NCI-H2196 (cell line): ENCODE data around the gene SH2D3C.

ENCODE experiments used
- DNase-seq: peaks from one replicate; lab custom pipeline; 2025; ENCODE audit not compliant: unreplicated experiment; lab: John Stamatoyannopoulos, UW

The SH2D3C gene

DNA sequence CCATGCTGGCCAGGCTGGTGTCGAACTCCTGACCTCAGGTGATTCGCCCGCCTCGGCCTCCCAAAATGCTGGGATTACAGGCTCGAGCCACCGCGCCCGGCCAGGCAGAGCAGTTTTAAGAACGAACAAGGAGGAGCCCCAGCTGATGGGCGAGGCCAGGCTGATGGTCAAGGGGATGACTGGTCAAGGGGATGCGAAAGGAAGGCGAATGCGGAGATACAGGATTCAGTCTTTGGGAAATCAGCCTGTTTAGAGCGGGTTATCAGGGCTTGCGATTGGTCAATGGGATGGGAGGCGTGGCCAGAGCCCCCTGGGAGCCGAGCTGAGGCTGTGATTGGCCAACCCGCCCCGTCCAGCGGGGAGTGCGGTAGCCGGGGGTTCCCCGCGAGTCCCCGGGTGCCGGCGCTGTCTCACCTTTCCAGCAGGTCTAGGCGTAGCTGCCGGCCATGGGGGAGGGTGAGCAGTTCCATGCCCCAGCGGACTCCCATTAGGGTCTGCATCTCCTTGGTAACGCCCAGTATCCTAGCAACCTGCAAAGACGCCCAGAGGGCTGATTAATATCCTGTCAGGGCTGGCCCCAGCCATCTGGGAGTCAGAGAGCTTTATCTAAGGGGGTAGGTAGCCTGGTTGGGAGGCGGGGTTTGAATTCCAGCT is 35.9 kb downstream of the SH2D3C start:
- no peak for DNase-seq

DNA sequence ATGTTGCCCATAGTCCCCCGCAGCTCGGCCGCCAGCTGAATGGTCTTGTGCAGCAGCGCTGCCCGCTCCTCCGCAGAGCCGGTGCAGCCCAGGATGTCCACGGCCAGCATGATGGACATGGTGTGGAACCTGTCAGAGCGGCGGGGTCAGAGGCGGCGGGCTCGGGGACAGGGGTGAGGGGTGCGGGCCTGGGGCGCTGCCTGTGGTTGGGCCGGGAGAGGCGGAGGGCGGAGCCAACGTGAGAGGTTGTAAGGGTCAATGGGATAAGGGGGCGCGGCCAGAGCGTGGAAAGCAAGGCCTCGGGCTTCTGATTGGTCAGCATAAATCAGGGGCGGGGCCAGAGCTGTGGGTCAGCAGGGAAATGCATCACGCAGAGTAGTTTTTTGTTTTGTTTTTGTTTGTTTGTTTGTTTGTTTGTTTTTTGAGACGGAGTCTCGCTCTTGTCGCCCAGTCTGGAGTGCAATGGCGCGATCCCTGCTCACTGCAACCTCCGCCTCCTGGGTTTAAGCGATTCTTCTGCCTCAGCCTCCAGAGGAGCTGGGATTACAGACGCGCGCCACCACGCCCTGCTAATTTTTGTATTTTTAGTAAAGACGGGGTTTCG is 36.5 kb downstream of the SH2D3C start:
- no peak for DNase-seq

DNA sequence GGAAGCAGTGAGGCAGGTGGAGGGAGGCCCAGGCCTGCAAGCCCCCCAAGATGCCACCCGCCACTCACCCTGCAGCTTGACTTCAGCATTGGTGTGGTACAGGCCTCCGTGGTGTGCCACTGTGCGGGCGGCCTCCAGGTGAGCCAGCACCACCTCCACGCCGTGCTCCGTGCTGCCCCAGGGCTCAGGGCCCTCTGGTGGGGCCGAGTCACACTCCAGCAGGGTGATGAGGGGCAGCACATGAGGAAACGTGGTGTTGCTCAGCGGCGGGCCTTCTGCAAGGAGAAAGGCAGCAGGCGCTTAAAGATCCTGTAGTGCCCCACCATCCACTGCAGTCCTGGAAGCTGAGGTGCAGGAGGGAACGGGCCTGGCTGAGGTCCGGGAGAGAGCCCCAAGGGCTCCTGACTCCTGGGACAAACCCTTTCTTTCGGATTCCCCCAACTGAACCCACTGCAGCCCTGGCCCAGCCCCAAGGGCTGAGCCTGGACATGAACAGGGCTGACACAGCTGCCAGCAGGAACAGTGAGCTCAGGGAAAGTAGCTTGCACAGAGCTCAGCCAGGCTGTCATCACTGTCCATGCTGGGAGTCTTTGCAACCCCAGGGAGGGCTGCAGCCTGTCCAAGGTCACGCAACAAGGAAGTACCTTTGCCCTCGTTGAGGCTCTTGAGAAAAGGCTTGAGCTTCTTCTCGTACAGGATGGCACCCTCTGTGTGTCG is 38.7 kb downstream of the SH2D3C start:
- DNase-seq = no peak

DNA sequence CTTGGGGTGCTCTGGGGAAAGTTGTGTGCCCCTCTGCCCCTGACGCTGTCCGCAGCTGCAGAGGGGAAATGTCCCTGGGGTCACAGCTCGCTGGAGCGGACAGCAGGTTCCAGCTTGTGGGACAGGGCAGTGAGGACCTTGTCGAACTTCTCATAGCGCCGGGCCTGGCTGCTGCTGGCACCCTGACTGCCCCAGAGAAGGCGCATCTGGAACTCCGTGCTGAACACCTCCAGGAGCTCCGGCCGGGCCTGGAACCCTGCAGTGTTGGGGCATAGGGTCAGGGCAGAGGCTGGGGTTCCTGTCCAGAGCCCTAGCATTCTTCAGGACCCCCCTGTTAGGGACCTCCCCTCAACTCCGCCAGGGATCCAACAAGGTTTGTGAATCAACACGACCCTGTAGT is 39.8 kb downstream of the SH2D3C start:
- DNase-seq = no peak

DNA sequence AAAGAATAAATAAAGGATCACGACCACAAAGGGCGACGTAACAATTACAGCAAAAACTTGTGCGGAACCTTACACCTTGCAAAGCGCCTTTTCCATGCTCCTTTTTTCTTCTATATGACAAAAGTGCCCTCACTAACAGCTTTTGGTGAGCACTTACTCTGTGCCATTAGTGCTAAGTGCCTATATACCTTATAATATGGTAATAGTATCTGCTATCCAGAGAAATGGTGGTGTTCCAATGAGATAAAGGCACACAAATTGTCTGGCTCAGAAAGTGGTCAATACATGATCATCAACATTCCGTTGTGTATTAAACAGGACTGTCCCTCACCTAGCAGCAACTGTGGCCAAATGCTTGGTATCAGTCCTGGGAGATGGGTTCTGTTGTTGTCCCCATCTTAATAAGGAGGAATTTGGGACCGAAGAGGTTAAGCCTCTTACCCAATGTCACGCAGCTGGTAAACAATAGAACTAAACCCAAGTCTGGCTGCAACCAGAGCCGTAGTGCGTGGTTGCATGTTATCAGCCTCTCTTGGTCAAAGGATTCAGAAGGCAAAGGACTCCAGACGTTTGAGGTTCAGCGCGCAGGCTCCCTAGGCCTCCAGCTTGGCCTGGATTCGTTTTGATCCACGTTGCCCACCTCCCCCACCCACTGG is 42.8 kb downstream of the SH2D3C start:
- no peak for DNase-seq

DNA sequence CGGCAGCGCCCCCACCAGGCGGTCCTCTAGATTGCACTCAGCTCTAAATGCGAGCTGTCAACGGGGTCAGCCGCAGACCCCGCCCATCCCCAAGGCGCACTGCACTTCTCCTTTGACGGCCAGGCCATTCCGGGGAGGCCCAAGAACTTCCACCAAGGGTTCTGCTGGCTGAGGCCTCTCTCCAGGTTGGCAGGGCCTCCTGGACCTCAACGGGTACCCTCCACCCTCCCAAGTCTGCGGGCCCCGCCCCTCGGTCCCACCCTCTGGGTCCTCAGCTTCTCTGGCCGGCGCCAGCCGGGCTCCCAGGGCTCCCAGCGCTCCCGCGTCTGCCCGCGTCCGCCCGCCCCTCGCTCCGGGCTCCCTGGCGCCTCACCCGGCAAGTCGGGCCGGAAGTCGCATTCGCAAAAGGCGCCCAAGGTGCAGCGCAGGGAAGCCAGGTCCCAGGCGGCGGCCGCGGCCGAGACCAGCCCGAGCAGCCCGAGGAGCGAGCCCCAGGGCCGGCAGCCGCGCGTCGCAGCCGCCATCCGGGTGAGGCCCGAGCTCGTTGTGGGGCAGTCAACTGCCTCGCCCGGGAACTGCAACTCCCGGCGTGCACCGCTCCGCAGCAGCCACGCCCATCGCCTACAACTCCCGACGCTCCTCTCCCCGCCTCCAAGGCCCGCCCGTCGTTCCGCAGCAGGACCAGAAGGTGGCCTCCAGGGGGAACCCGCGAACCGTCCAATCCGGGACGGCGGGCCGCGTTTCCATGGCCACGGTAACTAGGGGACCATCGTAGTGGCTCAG is 43.5 kb downstream of the SH2D3C start, which contains the start of gene TOR2A:
Gene TOR2A, minus strand, starts transcription at position 548 of the 783 bp plus-strand sequence. Its CDS starts 24 bp downstream, at position 524.
- peak; percentile 97 for DNase-seq

DNA sequence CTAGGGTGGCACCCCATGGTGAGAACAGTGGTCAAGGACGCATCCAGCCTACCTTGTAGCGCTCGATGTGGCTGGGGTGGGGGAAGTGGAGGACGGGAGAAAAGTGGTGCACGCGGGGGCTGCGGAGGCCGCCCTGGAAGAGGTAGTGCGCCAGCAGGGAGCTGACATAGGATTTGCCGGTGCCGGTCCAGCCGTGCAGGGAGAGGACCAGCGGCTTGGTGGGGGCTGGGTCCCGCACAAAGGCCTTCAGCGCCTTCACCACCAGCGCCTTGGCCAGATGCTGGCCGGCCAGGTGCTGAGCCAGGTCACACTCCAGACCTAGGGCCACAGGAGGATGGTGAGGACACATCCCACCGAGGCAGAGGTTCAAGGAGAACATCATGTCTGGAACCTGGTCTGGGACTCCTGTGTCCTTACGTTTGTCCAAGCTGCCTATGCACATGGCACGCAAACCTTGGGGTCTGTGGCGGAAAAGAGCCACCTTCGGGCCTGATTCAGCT is 44.2 kb downstream of the SH2D3C start:
- DNase-seq = no peak

DNA sequence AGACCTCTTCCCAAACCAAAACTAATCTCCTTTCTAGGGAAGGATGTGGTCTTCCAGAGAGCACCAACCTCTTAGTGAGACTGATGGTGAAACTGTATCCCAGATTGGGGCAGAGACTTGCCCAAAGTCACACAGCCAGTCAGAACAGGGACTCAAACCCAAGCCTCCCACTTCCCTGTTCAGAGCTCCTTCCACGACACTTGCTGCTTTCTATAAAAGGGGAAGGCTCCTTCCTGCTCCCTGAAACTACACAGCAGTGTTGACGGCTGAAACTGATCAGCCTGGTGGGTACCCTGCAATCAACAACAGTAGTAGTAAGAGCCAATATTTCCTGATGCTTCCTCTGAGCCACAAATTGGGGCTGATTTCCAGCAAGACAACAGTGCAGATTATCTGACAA is 44.9 kb downstream of the SH2D3C start:
- no peak for DNase-seq

DNA sequence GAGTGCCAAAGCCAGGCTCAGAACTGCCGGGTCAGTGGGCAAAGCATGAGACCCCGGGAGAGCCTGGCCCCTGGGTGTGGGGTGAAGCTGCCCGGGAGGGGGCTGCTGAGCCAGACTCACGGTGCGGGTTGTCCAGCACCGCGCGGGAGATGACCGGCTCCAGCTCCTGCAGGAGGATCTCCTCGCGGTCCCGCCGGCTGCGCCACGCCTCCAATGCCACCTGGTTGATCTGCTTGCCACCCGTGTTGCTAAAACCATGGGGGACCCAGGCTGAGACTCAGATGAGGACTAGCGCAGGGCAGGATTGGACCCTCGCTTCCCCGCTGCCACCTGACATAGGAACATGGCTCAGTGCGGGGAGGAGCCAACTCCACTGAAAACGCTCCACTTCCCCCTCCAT is 46.0 kb downstream of the SH2D3C start:
- DNase-seq = no peak

DNA sequence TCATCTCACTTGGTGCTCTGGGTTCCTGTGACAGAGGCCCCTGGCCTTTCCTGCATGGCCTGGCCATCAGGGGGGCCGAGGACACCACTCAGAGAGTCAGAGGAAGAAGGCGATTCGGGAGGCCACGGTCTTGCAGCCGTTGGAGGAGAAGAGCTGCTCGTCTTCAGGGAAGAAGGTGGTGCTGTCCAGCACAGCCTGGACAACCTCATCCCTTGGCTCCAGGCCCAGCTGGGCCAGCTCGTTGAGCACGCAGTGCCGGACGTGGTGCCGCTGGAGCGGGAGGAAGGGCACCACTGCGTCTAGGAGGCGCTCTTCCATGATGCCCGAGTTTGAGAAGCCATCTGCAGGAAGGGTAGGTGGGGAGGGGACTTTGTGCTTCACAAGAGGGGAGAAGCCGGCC is 46.5 kb downstream of the SH2D3C start:
- no peak for DNase-seq

DNA sequence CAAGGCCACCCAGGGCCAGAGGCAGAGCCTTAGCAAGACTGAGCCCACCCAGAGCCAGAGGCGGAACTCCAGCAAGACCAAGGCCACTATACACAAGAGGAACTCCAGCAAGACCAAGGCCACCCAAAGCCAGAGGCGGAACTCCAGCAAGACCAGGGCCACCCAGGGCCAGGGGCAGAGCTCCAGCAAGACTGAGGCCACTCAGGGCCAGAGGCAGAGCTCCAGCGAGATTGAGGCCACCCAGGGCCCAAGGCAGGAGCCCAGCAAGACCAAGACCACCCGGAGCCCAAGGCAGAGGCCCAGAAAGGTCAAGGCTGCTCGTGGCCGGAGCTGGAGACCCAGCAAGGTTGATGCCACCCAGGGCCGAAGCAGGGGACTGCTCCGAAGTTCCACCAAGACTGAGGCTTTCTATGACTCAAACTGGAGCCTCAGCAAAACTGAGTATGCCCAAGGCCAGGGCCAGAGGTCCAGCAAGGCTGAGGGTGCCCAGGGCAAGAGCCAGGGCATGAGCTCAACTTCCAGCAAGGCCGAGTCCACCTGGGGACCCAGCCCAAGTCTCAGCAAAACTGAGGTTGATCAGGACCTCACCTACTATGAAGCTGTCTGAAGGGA is 47.6 kb downstream of the SH2D3C start:
- no peak for DNase-seq

DNA sequence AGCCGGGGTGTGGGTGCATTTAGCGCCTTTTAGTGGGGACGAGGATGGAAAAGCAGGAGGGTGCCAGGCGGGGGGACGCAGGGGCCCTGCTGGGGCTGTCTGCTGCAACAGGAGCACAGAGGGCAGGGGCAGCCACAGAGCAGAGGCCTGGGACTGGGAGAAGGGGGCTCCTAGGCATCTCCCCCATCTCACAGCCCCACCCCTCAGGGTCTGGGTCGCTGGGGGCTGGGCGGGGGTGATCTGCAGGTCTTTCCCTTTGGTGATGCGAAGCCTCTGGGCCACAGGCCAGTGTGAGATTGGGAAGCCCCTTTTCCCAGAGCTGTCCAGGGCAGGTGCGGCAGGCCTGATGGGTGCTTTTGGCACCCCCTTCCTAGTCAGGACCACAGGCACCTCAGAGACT is 48.2 kb downstream of the SH2D3C start:
- DNase-seq = no peak

DNA sequence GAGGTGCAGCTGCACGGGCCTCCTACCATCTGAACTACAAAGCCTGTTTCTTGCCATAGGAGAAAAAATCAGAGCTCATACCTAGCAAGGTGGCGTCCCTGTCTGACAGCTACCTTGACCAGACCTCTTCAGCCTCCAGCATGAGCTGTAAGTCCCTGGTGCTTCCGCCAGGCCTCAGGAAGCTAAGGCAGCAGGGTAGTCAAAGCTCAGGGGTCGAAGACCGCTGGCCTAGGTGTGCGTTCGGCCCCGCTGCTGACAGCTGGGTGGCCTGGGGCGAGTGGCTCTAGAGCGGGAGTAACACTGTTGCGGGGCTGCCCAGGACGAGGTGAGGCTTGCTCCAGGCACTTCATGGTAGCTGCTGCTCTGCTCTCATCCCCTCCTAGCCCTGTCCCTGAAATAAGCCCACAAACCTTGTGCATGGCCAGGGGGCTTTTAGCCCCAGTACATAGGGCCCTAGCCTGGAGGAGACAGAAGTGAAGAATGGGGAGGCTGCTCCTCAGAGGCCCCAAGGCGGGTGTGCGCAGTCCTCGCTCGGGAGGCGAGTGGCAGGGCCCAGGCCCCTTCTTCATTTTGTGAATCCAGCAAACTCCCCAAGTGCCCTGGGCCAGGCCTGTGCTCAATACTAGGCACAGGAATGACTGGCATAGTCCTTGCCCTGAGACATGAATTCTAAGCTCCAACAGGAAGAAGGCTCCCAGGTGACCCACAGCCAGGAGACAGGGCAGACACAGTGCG is 48.8 kb downstream of the SH2D3C start:
- no peak for DNase-seq

DNA sequence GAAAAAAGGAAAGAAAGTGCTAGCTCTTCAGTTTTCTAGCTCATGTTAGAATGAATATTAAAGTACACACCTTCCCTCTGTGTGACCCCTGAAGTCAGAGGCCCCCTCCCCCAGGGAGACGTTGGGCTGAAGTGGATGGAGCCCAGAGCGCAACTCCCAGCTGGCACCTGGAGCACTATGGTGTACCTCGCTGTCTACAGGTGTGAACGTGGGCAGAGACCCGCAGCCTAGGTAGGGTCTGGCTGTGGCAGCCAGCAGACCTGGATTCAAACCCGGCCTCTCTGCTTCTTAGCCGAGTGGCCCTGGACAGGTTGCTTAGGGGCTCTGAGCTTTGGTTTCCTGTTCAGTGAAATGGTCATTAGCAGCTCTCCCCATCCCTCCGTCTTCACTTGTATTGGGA is 49.7 kb downstream of the SH2D3C start:
- no peak for DNase-seq

DNA sequence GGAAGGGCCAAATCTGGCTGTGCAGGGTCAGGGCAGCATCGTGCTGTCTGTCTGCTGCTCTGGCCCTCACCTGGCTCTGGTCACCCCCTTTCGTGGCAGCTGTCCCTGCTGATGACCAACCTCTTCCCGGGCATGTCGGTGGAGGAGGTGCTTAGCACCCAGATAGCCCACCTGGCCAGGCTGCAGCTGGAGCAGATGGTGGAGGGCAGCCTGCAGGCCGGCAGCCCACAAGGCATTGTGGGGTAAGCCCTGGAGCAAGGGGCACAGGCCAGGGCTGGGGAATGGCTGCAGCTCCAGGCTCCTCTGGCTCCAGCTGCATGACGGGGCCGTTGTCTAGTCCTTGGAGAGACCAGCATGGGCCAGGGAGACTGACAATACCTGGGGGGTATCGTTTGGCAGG is 51.6 kb downstream of the SH2D3C start:
- no peak for DNase-seq

DNA sequence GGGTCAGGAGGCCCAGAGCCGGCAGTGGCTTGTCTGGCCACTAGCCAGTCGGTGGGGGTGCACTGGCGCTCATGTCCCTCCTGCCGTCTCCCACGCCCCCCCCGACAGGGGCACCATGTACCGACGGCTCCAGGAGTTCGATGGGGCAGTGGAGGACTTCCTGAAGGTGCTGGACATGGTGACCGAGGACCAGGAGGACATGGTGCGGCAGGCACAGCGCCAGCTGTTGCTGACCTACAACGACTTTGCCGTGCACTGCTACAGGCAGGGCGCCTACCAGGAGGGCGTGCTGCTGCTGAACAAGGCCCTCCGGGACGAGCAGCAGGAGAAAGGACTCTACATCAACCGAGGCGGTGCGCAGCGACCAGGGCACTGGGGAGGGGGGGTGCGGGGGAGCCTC is 54.5 kb downstream of the SH2D3C start:
- peak; percentile 39 for DNase-seq

DNA sequence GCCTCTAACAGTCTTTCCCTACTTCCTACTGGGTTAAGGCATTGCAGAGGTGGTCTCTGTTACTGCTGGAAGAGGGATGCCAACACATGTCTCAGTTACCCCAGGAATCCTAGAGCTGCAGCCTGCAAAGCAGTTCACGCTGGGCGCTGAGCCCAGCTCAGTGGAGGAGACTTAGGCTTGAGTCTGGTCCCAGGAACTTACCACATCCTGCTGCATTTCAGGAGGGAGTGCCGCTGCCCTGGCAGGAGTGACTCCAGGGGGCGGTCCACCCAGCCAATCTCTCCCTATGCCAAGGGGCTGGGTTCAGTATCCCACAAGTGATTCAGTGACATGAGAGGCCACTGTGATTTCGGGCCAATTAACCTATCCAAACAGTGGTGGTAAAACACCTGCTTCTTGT is 55.0 kb downstream of the SH2D3C start:
- peak; percentile 65 for DNase-seq

DNA sequence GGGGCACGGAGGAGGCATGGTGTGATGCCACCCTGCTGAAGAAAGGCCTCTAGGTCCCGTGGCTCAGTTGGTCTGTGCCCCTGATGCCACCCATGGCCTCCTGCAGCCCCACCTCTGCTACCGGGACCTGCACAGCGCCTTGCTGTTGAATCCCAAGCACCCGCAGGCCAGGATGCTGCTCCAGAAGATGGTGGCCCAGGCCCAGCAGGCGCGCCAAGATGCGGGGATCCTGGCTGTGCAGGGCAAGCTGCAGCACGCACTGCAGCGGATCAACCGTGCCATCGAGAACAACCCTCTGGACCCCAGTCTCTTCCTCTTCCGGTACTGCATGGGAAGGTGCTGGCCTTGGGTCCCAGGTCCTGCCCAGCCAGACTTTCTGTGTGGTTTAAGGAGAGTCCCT is 55.5 kb downstream of the SH2D3C start:
- DNase-seq = no peak

DNA sequence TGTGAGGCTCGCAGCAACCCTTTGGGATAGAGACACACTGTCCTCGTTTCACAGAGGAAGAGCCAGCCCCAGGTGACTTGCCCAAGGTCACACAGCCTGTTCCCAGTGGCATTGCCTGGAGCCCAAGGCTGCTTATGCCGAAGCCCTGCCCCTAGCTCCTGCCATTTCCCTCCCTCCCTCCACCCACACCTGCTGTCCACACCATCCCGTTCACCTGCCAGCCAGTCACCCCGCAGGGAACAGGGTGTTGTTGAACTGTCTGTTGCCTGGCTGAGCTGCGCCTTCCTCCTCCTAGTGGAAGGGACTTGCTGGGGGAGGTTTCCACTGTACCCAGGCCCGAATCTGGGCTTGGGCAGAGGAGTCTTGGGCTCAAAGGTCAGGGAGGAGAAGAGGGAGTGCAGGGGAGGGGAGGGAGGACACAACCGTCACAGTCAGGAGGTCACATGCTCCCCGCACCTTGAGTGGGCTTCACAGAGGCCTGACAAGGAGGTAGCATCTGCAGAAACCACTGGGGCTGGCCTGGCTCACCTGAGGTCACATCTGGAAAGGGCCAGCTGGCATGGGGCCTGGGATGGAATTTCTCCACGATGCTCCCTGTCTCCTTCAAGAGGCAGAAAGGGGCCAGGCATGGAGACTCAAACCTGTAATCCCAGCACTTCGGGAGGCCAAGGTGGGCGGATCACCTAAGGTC is 56.3 kb downstream of the SH2D3C start:
- DNase-seq = no peak
